ENCODE results near the gene CACNA2D4.

- TF ChIP-seq EZH2 (IDR thresholded peaks at IDR 0.05) (no peak), POLR2A (IDR thresholded peaks at IDR 0.05; ENCODE audit: borderline replicate concordance, extremely low read depth, insufficient read depth, insufficient read length) (no peak), YY1 (IDR thresholded peaks at IDR 0.05; ENCODE audit: extremely low read depth, insufficient replicate concordance, low read depth, low read length) (no peak), CTCF (IDR thresholded peaks at IDR 0.05 in 2 of 3, conservative IDR thresholded peaks at IDR 0.05 in 1 of 3; ENCODE audit: borderline replicate concordance in 1 of 3, insufficient read depth in 1 of 3, low read depth in 2 of 3, low read length in 2 of 3) (no peak), ZBTB33 (IDR thresholded peaks at IDR 0.05; ENCODE audit: extremely low read depth, insufficient replicate concordance, low read length) (no peak), CEBPB (IDR thresholded peaks at IDR 0.05; ENCODE audit: low read depth) (no peak), SP1 (IDR thresholded peaks at IDR 0.05; ENCODE audit: low read depth) (no peak), EGR1 (IDR thresholded peaks at IDR 0.05; ENCODE audit: low read depth) (no peak), SIN3A (IDR thresholded peaks at IDR 0.05; ENCODE audit: low read depth) (no peak), ZNF274 (IDR thresholded peaks at IDR 0.05; ENCODE audit: low read depth, low read length) (no peak), TCF7L2 (IDR thresholded peaks at IDR 0.05; ENCODE audit: borderline replicate concordance, extremely low read depth, insufficient read depth, insufficient read length) (no peak), ELF1 (IDR thresholded peaks at IDR 0.05; ENCODE audit: borderline replicate concordance, low read depth) (no peak), SRF (IDR thresholded peaks at IDR 0.05; ENCODE audit: low read depth) (no peak)
These were observed 53.1 kb downstream of the CACNA2D4 start for GRCh38 chr12:1865284-1865866.
